K562 (cell line): ENCODE data around the gene PRMT2. TPM values are rescaled to one million over a fixed set of nuclear protein-coding genes. Genes with fewer than 3 reads are reported as not detected.

Source experiments
- BHLHE40 ChIP-seq: IDR thresholded peaks from 2 replicates; pipeline ENCODE4 v1.6.1; 2011; ENCODE audit warnings: low read length, improper control_type of control experiment
- BMI1 ChIP-seq: fragments of 150-350 bp; IDR thresholded peaks from 2 replicates; pipeline ENCODE4 v1.6.1; 2014; ENCODE audit warnings: low read length
- CEBPB ChIP-seq: fragments of 450-650 bp; IDR thresholded peaks from 2 replicates; pipeline ENCODE4 v1.6.1; 2016; ENCODE audit warnings: missing genetic modification characterization, missing compliant biosample characterization
- CSDE1 ChIP-seq, 2 experiments: fragments of 450-650 bp; IDR thresholded peaks; 2 replicates each; pipeline ENCODE4 v1.6.1; 2016; ENCODE audit warnings: mild to moderate bottlenecking in 1 of 2
- CTBP1 ChIP-seq: fragments of 450-650 bp; IDR thresholded peaks from 2 replicates; pipeline ENCODE4 v1.6.1; 2016; ENCODE audit warnings: borderline replicate concordance
- EWSR1 ChIP-seq: fragments of 450-650 bp; IDR thresholded peaks from 2 replicates; pipeline ENCODE4 v1.6.1; 2018; ENCODE audit warnings: borderline replicate concordance, mild to moderate bottlenecking, low read depth, moderate library complexity; ENCODE audit not compliant: partially characterized antibody
- GABPB2 ChIP-seq: fragments of 250-450 bp; sonication (Bioruptor Pico); conservative IDR thresholded peaks from 2 replicates; pipeline ENCODE4 v1.5.1; 2021; ENCODE audit warnings: mild to moderate bottlenecking
- MYC ChIP-seq, 2 experiments: fragments of 250-450 bp in 1 of 2; sonication (Bioruptor Pico) in 1 of 2; IDR thresholded peaks; 2 replicates each; pipeline versions ENCODE4 v1.5.1 to v1.6.1; 2012 to 2021; ENCODE audit warnings: low read depth in 2 of 2, borderline replicate concordance in 1 of 2, improper control_type of control experiment in 1 of 2, low read length in 1 of 2, mild to moderate bottlenecking in 1 of 2, moderate library complexity in 1 of 2
- NR2C2 ChIP-seq, 2 experiments: fragments of 200-800 bp in 1 of 2; sonication (Bioruptor generic) in 1 of 2; sonication (generic) in 1 of 2; formaldehyde crosslinking in 1 of 2; IDR thresholded peaks; 2 replicates each; pipeline versions ENCODE4 v1.6.1 to v1.8.0; 2016 to 2022; ENCODE audit warnings: mild to moderate bottlenecking in 1 of 2, missing compliant biosample characterization in 1 of 2, missing genetic modification characterization in 1 of 2, missing genetic modification reagents in 1 of 2
- NUFIP1 ChIP-seq: fragments of 450-650 bp; IDR thresholded peaks from 2 replicates; pipeline ENCODE4 v1.6.1; 2018; ENCODE audit not compliant: partially characterized antibody
- PKNOX1 ChIP-seq: fragments of 450-650 bp; IDR thresholded peaks from 2 replicates; pipeline ENCODE4 v1.6.1; 2016
- RCOR1 ChIP-seq, 2 experiments: IDR thresholded peaks; 2 replicates each; pipeline ENCODE4 v1.6.1; 2012; ENCODE audit warnings: low read depth in 2 of 2, low read length in 2 of 2, borderline replicate concordance in 1 of 2, improper control_type of control experiment in 1 of 2
- U2AF2 ChIP-seq: fragments of 200-400 bp; formaldehyde crosslinking; optimal IDR thresholded peaks from 2 replicates; pipeline ENCODE3; 2017; ENCODE audit warnings: low read depth, mild to moderate bottlenecking, low read length
- ZNF23 ChIP-seq: fragments of 250-450 bp; sonication (Bioruptor Pico); IDR thresholded peaks from 2 replicates; pipeline ENCODE4 v1.4.0; 2020; ENCODE audit warnings: mild to moderate bottlenecking
- polyA plus RNA-seq, 8 experiments: library from polyadenylated mRNA; depleted of rRNA in 4 of 8; stranded (reverse) in 5 of 8; unstranded in 3 of 8; fragments of >200 nt; fragmentation: Nextera tagmentation in 2 of 8; fragmentation: Illumina TruSeq in 1 of 8; extraction: Ambion mirVana in 2 of 8; extraction: Trizol in 1 of 8; gene quantifications; 2 replicates each; pipeline versions ENCODE4 v1.2.1 to v1.2.3, GENCODE V29; 2011 to 2014; ENCODE audit warnings: inconsistent platforms in 1 of 8, missing spikeins in 1 of 8
- total RNA-seq, 7 experiments: library from RNA; depleted of rRNA in 6 of 7; stranded (reverse); fragments of >200 nt in 6 of 7; fragmentation: Illumina TruSeq in 2 of 7; extraction: Trizol in 2 of 7; gene quantifications; 2 replicates each; pipeline versions ENCODE4 v1.2.1 to v1.2.3, GENCODE V29; 2011 to 2021; ENCODE audit warnings: low replicate concordance in 1 of 7
- TF ChIP-seq, protein P1 (sequence below): fragments of 200-800 bp; sonication (Bioruptor generic); IDR thresholded peaks from 2 replicates; pipeline ENCODE4 v1.6.1; 2017; ENCODE audit warnings: missing genetic modification characterization, missing compliant biosample characterization
- TF ChIP-seq, protein P2 (sequence below), 2 experiments: fragments of 450-650 bp; conservative IDR thresholded peaks; 2 replicates each; pipeline ENCODE4 v1.6.1; 2017; ENCODE audit warnings: mild to moderate bottlenecking in 2 of 2, moderate library complexity in 2 of 2

The PRMT2 gene
- total and polyA plus RNA-seq, 9 of the 15 experiments (the other 6 are each of a cell fraction or from before 2014, with no cell fraction given) = 37.2 to 85.7 (median 59.3) TPM

GRCh38 chr21:46598581-46599572 lies 36.6 kb upstream of the PRMT2 start (continued):
- TF ChIP-seq, protein P1, sequence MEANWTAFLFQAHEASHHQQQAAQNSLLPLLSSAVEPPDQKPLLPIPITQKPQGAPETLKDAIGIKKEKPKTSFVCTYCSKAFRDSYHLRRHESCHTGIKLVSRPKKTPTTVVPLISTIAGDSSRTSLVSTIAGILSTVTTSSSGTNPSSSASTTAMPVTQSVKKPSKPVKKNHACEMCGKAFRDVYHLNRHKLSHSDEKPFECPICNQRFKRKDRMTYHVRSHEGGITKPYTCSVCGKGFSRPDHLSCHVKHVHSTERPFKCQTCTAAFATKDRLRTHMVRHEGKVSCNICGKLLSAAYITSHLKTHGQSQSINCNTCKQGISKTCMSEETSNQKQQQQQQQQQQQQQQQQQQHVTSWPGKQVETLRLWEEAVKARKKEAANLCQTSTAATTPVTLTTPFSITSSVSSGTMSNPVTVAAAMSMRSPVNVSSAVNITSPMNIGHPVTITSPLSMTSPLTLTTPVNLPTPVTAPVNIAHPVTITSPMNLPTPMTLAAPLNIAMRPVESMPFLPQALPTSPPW (CRISPR knock-in tag) = no peak
- no peak for TF ChIP-seq GABPB2 (CRISPR knock-in tag)
- 0 out of 4 replicates have a peak, but pooled peaks of 1 of the 2 experiments have one; percentile 31 for TF ChIP-seq RCOR1 (IDR thresholded peaks at IDR 0.05; ENCODE audit: borderline replicate concordance in 1 of 2, low read depth in 2 of 2, low read length in 2 of 2)
- TF ChIP-seq NR2C2 (CRISPR knock-in tag; IDR thresholded peaks at IDR 0.05) = no peak
- TF ChIP-seq NR2C2 (tag; IDR thresholded peaks at IDR 0.05) = 0 out of 2 replicates have a peak, but pooled peaks have one; percentile 24
- peak; percentile 46; the same call in 1 of the 2 replicates for TF ChIP-seq BHLHE40
- peak; percentile 20; the same call in 1 of the 2 replicates for TF ChIP-seq PKNOX1
- TF ChIP-seq CEBPB (tag) = no peak
- 0 out of 2 replicates have a peak, but pooled peaks have one; percentile 55 for TF ChIP-seq MYC (IDR thresholded peaks at IDR 0.05; ENCODE audit: low read depth, low read length)
- no peak for TF ChIP-seq MYC (CRISPR knock-in tag; IDR thresholded peaks at IDR 0.05; ENCODE audit: borderline replicate concordance, low read depth)
- peak in 1 of 2 experiments; percentile 88; a peak in 2 of 4 replicates for TF ChIP-seq CSDE1 (IDR thresholded peaks at IDR 0.05)
- TF ChIP-seq, protein P2, sequence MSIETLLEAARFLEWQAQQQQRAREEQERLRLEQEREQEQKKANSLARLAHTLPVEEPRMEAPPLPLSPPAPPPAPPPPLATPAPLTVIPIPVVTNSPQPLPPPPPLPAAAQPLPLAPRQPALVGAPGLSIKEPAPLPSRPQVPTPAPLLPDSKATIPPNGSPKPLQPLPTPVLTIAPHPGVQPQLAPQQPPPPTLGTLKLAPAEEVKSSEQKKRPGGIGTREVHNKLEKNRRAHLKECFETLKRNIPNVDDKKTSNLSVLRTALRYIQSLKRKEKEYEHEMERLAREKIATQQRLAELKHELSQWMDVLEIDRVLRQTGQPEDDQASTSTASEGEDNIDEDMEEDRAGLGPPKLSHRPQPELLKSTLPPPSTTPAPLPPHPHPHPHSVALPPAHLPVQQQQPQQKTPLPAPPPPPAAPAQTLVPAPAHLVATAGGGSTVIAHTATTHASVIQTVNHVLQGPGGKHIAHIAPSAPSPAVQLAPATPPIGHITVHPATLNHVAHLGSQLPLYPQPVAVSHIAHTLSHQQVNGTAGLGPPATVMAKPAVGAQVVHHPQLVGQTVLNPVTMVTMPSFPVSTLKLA (conservative IDR thresholded peaks at IDR 0.05) = 0 out of 4 replicates have a peak, but pooled peaks of 1 of the 2 experiments have one; percentile 31
- TF ChIP-seq ZNF23 (CRISPR knock-in tag) = no peak
- TF ChIP-seq CTBP1 = peak; percentile 78; the same call in 1 of the 2 replicates
- no peak for TF ChIP-seq NUFIP1
- peak; percentile 75; the same call in 1 of the 2 replicates for TF ChIP-seq BMI1
- no peak for TF ChIP-seq EWSR1
- no peak for TF ChIP-seq U2AF2
